Measurements from ENCODE around the gene MAP3K8.
"Not testable (repeated sequence)": the region's sequence is repeated elsewhere in the genome, so short reads cannot be mapped to it uniquely, and the experiment has no call there.

Gene MAP3K8

GRCh38 chr10:30453764-30454527 is 20.0 kb downstream of the MAP3K8 start:
- DNase-seq, result no peak

- DNase-seq, result no peak
Measured at GRCh38 chr10:30454744-30455510, 20.9 kb downstream of the MAP3K8 start.

- DNase-seq, result no peak
Measured at GRCh38 chr10:30455816-30456215, 21.8 kb downstream of the MAP3K8 start.

GRCh38 chr10:30456266-30456665 is 22.3 kb downstream of the MAP3K8 start:
- DNase-seq, result no peak

- no peak for DNase-seq
Measured at GRCh38 chr10:30459283-30459682, 25.3 kb downstream of the MAP3K8 start.

GRCh38 chr10:30460121-30460520 is 26.1 kb downstream of the MAP3K8 start:
- no peak for DNase-seq

- no peak for DNase-seq
Measured at GRCh38 chr10:30462513-30462912, 28.5 kb downstream of the MAP3K8 start.

GRCh38 chr10:30463944-30464451 is 30.0 kb downstream of the MAP3K8 start:
- DNase-seq, result no peak

GRCh38 chr10:30464675-30465074 is 30.7 kb downstream of the MAP3K8 start:
- DNase-seq, result no peak

- DNase-seq, result no peak
Measured at GRCh38 chr10:30466445-30466844, 32.5 kb downstream of the MAP3K8 start.

- DNase-seq, result no peak
Measured at GRCh38 chr10:30467651-30468338, 33.8 kb downstream of the MAP3K8 start.

- no peak for DNase-seq
Measured at GRCh38 chr10:30472414-30473155, 38.6 kb downstream of the MAP3K8 start.

GRCh38 chr10:30475515-30475914 is 41.5 kb downstream of the MAP3K8 start:
- DNase-seq, result not testable (repeated sequence)

GRCh38 chr10:30476511-30477155 is 42.6 kb downstream of the MAP3K8 start:
- no peak for DNase-seq

- not testable (repeated sequence) for DNase-seq
Measured at GRCh38 chr10:30479513-30479912, 45.5 kb downstream of the MAP3K8 start.

GRCh38 chr10:30481603-30482002 is 47.6 kb downstream of the MAP3K8 start:
- no peak for DNase-seq

GRCh38 chr10:30488316-30488715 is 54.3 kb downstream of the MAP3K8 start:
- no peak for DNase-seq

- no peak for DNase-seq
Measured at GRCh38 chr10:30489346-30489745, 55.4 kb downstream of the MAP3K8 start.

- DNase-seq, result no peak
Measured at GRCh38 chr10:30490289-30491000, 56.5 kb downstream of the MAP3K8 start.

GRCh38 chr10:30491204-30491915 is 57.4 kb downstream of the MAP3K8 start:
- DNase-seq, result no peak
